GM12878 (cell line): ENCODE results near the gene CEP250. TPM values are rescaled to one million over a fixed set of nuclear protein-coding genes. Genes with fewer than 3 reads are reported as not detected.

Experiments
- ATAC-seq: fragments of 200-7000 bp; cut with Tn5 transposase; 3 replicates; pipeline ENCODE4 v1.9.1; 2020; ENCODE audit warnings: mild to moderate bottlenecking, moderate library complexity
- BruUV-seq: library from RNA; stranded (reverse); fragments of 400-500 nt; replicated peaks from 2 replicates; lab custom pipeline; 2021; lab: Mats Ljungman, UMichigan
- CTCF ChIA-PET: fragments of 300-600 bp; sonication (Branson Sonifier 250); formaldehyde crosslinking; extraction: SDS; loops from one replicate; lab custom pipeline; 2021; ENCODE audit warnings: inconsistent platforms; lab: Yijun Ruan, JAX
- POLR2A ChIA-PET: fragments of 350-600 bp; formaldehyde crosslinking; extraction: SDS; loops from one replicate; lab custom pipeline; 2021; ENCODE audit warnings: inconsistent platforms; lab: Charles Lee
- RAD21 ChIA-PET: fragments of 300-600 bp; sonication (Branson Sonifier 250); formaldehyde crosslinking; loops from one replicate; lab custom pipeline; 2023; ENCODE audit warnings: antibody characterized with exemption; ENCODE audit not compliant: unreplicated experiment; lab: Charles Lee
- SMC1A ChIA-PET: fragments of 300-600 bp; sonication (Branson Sonifier 250); formaldehyde crosslinking; loops from one replicate; lab custom pipeline; 2023; ENCODE audit not compliant: unreplicated experiment, uncharacterized antibody; lab: Charles Lee
- DNase-seq: peaks from one replicate; pipeline ENCODE4 v3.0.0-alpha.2; 2011; ENCODE audit warnings: low read depth, low spot score
- FAIRE-seq: peaks from 3 replicates; lab custom pipeline; 2011; peaks lifted over from hg19 to GRCh38; lab: Jason Lieb, UNC
- H2AFZ ChIP-seq: 2 replicates; pipeline ENCODE4 v1.6.0; 2011; ENCODE audit warnings: low read depth, low read length, control low read depth; ENCODE audit not compliant: control insufficient read depth
- H3K27ac ChIP-seq: 2 replicates; pipeline ENCODE4 v1.5.1; 2011; ENCODE audit warnings: control low read depth; ENCODE audit not compliant: control insufficient read depth, insufficient read depth
- H3K27me3 ChIP-seq, 2 experiments: replicated peaks in 1 of 2; 2 replicates each; pipeline versions ENCODE4 v1.6.0 to v1.6.1; 2011; ENCODE audit warnings: low read length in 1 of 2; ENCODE audit not compliant: control insufficient read depth in 2 of 2, insufficient read depth in 2 of 2
- H3K36me3 ChIP-seq, 2 experiments: 2 replicates each; pipeline ENCODE4 v1.5.1; 2011; ENCODE audit warnings: low read length in 1 of 2; ENCODE audit not compliant: control insufficient read depth in 2 of 2, insufficient read depth in 2 of 2
- H3K4me1 ChIP-seq: 2 replicates; pipeline ENCODE4 v1.6.1; 2011; ENCODE audit warnings: mild to moderate bottlenecking, low read length, moderate library complexity, mixed read lengths; ENCODE audit not compliant: control insufficient read depth, insufficient read depth
- H3K4me2 ChIP-seq: 2 replicates; pipeline ENCODE4 v1.6.0; 2011; ENCODE audit warnings: control low read depth; ENCODE audit not compliant: control insufficient read depth, insufficient read depth
- H3K4me3 ChIP-seq: fragments of 200-600 bp; sonication (generic); 2 replicates; pipeline ENCODE4 v1.5.1; 2016
- H3K79me2 ChIP-seq: 2 replicates; pipeline ENCODE4 v1.6.0; 2011; ENCODE audit warnings: low read length; ENCODE audit not compliant: control insufficient read depth, insufficient read depth
- H3K9ac ChIP-seq: 2 replicates; pipeline ENCODE4 v1.8.0; 2011; ENCODE audit warnings: low read length, control low read depth, mixed read lengths; ENCODE audit not compliant: control insufficient read depth, insufficient read depth
- H3K9me3 ChIP-seq: replicated peaks from 3 replicates; pipeline ENCODE4 v1.5.1; 2011; ENCODE audit warnings: mild to moderate bottlenecking, low read length; ENCODE audit not compliant: control insufficient read depth, insufficient read depth
- H4K20me1 ChIP-seq: 2 replicates; pipeline ENCODE4 v1.6.0; 2011; ENCODE audit not compliant: control insufficient read depth, insufficient read depth
- IKZF2 ChIP-seq, 2 experiments: fragments of 450-650 bp; IDR thresholded peaks; 2 replicates each; pipeline ENCODE4 v1.6.1; 2017; ENCODE audit warnings: mild to moderate bottlenecking in 2 of 2, moderate library complexity in 2 of 2
- IRF5 ChIP-seq: fragments of 450-650 bp; IDR thresholded peaks from 2 replicates; pipeline ENCODE4 v1.6.1; 2017; ENCODE audit warnings: borderline replicate concordance
- MAX ChIP-seq: IDR thresholded peaks from 2 replicates; pipeline ENCODE4 v1.6.1; 2012; ENCODE audit warnings: low read depth, low read length, improper control_type of control experiment
- MTA3 ChIP-seq: IDR thresholded peaks from 2 replicates; pipeline ENCODE4 v1.6.1; 2012; ENCODE audit warnings: low read length, inconsistent platforms, borderline replicate concordance
- NR2F1 ChIP-seq: fragments of 450-650 bp; conservative IDR thresholded peaks from 2 replicates; pipeline ENCODE4 v1.6.1; 2017; ENCODE audit warnings: mild to moderate bottlenecking
- SMC3 ChIP-seq: IDR thresholded peaks from 2 replicates; pipeline ENCODE4 v1.6.1; 2011; ENCODE audit warnings: low read length, improper control_type of control experiment, borderline replicate concordance
- STAT1 ChIP-seq: fragments of 450-650 bp; conservative IDR thresholded peaks from 2 replicates; pipeline ENCODE4 v1.6.1; 2014; ENCODE audit warnings: antibody characterized with exemption, mild to moderate bottlenecking
- SUZ12 ChIP-seq: fragments of 200-600 bp; sonication (generic); IDR thresholded peaks from one replicate; pipeline ENCODE4 v1.6.1; 2018; ENCODE audit warnings: antibody characterized with exemption, mild to moderate bottlenecking; ENCODE audit not compliant: unreplicated experiment
- TARDBP ChIP-seq: IDR thresholded peaks from 2 replicates; pipeline ENCODE4 v1.6.1; 2016; ENCODE audit warnings: borderline replicate concordance
- YBX1 ChIP-seq: fragments of 450-650 bp; IDR thresholded peaks from 2 replicates; pipeline ENCODE4 v1.6.1; 2016; ENCODE audit warnings: antibody characterized with exemption
- whole genome bisulfite sequencing: methylation state at CpG from one replicate; pipeline ENCODE4 v1.1.6; 2016; ENCODE audit warnings: low lambda C conversion rate; ENCODE audit not compliant: insufficient replicate concordance, insufficient coverage; ENCODE audit errors: missing lambda C conversion rate; 5-methylcytosine and 5-hydroxymethylcytosine counted together
- in situ Hi-C: fragments of 300-500 bp; cut with MboI; formaldehyde crosslinking; loops from 9 replicates; pipeline ENCODE4 v1.14.3; 2018; ENCODE audit warnings: mixed read lengths
- intact Hi-C: fragments of 100-400 bp; cut with micrococcal nuclease; formaldehyde crosslinking; loops from one replicate; pipeline ENCODE4 v1.14.2; 2022; ENCODE audit not compliant: unreplicated experiment
- polyA plus RNA-seq, 11 experiments: library from polyadenylated mRNA; depleted of rRNA in 4 of 11; unstranded in 6 of 11; stranded (reverse) in 5 of 11; fragments of >200 nt; fragmentation: Nextera tagmentation in 4 of 11; fragmentation: Illumina TruSeq in 1 of 11; extraction: Ambion mirVana in 4 of 11; extraction: Trizol in 1 of 11; gene quantifications; 1 replicate in 1 of 11; 2 replicates in 10 of 11; pipeline versions ENCODE4 v1.2.1 to v1.2.3, GENCODE V29; 2011 to 2016; ENCODE audit warnings: inconsistent platforms in 2 of 11, missing spikeins in 2 of 11, low read depth in 1 of 11
- total RNA-seq, 4 experiments: library from RNA; depleted of rRNA in 3 of 4; stranded (reverse); fragments of >200 nt in 3 of 4; fragmentation: Illumina TruSeq in 1 of 4; extraction: Trizol in 1 of 4; gene quantifications; 2 replicates each; pipeline versions ENCODE4 v1.2.1 to v1.2.3, GENCODE V29; 2013 to 2021
- TF ChIP-seq, protein P1 (sequence below): fragments of 450-650 bp; IDR thresholded peaks from 2 replicates; pipeline ENCODE4 v1.6.1; 2016; ENCODE audit warnings: mild to moderate bottlenecking, moderate library complexity, borderline replicate concordance
- TF ChIP-seq, protein P2 (sequence below): IDR thresholded peaks from 2 replicates; pipeline ENCODE4 v1.6.1; 2011; ENCODE audit warnings: low read depth, mild to moderate bottlenecking, low read length, moderate library complexity, borderline replicate concordance; ENCODE audit errors: extremely low read depth
- TF ChIP-seq, protein P3 (sequence below): fragments of 450-650 bp; formaldehyde crosslinking; IDR thresholded peaks from 2 replicates; pipeline ENCODE4 v1.4.0; 2022; ENCODE audit warnings: mild to moderate bottlenecking, moderate library complexity

CEP250 gene
- total and polyA plus RNA-seq, 10 of the 15 experiments (the other 5 are each of a cell fraction or from before 2014, with no cell fraction given): 2.4 to 41.6 (median 25.7) TPM

DNA sequence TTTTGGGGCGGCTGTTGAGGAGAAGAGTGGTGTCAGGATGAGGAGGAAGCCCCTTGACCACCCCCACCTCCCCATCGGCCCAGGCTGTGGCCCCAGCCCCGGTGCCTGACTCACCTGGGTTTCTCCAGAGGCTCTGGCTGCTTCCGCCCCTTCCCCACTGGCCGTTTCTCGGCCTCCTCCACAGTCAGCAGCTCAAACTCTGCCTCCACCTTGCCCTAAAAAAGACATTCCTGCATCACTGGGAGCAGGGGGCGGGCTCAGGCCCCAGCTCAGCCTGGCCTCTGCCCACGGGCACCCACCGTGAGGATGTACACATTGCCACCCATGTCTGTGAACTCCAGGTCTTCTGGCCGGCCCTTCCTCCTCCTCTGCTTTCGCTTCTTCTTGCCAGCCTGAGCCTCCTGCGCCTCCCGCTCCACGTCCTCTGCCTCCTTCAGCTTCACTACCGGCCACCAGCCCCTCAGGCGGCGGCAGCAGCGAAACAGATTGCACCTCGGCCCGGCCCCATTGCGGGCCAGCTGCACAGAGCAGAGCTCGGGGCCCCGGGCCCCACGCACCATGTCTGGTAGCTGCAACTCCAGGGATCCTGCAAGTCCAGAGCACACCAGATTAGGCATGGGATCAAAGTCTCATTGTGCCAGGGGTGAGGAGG, 103.8 kb downstream of the CEP250 start (continued):
- TF ChIP-seq, protein P1, sequence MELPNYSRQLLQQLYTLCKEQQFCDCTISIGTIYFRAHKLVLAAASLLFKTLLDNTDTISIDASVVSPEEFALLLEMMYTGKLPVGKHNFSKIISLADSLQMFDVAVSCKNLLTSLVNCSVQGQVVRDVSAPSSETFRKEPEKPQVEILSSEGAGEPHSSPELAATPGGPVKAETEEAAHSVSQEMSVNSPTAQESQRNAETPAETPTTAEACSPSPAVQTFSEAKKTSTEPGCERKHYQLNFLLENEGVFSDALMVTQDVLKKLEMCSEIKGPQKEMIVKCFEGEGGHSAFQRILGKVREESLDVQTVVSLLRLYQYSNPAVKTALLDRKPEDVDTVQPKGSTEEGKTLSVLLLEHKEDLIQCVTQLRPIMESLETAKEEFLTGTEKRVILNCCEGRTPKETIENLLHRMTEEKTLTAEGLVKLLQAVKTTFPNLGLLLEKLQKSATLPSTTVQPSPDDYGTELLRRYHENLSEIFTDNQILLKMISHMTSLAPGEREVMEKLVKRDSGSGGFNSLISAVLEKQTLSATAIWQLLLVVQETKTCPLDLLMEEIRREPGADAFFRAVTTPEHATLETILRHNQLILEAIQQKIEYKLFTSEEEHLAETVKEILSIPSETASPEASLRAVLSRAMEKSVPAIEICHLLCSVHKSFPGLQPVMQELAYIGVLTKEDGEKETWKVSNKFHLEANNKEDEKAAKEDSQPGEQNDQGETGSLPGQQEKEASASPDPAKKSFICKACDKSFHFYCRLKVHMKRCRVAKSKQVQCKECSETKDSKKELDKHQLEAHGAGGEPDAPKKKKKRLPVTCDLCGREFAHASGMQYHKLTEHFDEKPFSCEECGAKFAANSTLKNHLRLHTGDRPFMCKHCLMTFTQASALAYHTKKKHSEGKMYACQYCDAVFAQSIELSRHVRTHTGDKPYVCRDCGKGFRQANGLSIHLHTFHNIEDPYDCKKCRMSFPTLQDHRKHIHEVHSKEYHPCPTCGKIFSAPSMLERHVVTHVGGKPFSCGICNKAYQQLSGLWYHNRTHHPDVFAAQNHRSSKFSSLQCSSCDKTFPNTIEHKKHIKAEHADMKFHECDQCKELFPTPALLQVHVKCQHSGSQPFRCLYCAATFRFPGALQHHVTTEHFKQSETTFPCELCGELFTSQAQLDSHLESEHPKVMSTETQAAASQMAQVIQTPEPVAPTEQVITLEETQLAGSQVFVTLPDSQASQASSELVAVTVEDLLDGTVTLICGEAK: no peak
- TF ChIP-seq TARDBP: no peak
- no peak for TF ChIP-seq YBX1
- TF ChIP-seq, protein P2, sequence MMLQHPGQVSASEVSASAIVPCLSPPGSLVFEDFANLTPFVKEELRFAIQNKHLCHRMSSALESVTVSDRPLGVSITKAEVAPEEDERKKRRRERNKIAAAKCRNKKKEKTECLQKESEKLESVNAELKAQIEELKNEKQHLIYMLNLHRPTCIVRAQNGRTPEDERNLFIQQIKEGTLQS: no peak
- TF ChIP-seq, all 136 proteins: peak for 0

DNA sequence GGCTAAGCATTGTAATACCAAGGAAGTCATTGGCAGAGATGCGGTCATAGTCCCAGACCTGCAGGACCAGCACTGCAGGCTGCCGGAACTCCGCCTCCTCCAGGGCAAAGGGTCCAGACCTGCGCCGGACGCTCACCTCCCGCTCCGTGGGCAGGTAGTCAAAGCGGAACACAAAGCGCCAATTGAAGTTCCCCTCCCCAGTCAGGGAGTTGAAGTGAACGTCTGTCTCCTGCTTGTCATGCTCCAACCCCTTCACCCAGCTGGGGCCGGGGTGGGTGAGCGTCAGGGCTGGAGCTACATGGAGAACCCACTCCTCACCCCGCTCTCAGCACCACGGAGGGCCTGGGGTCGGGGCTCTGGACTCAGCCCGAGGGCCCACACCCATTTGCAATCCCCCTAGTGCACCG, 104.7 kb downstream of the CEP250 start:
- DNase-seq (no peak), FAIRE-seq (no peak), ATAC-seq (no peak)
- Histone ChIP-seq H4K20me1 (no peaks in the 10 kb centered on the region), H3K9ac (no peak overlapping the region), H3K4me3 (no peak overlapping the region), H3K36me3 (peaks cover 8% of the 10 kb centered on the region in 2 experiments; a peak in 3 of 4 replicates), H3K9me3 (no peaks in the 10 kb centered on the region), H3K4me1 (no peaks in the 10 kb centered on the region), H3K27ac (no peak overlapping the region), H3K79me2 (no peaks in the 10 kb centered on the region), H3K4me2 (no peak overlapping the region), H2AFZ (no peak overlapping the region), H3K27me3 (no peaks in the 10 kb centered on the region)
- WGBS: 73% methylated on average over 15 of the region's 18 CpGs
- ChIA-PET SMC1A (no interaction called here), RAD21 (no interaction called here), CTCF (interaction anchor here (0.6 kb wide), 1 partner anchor 94 kb away, joined by 3 read pairs; no protein-coding TSS in a partner anchor), POLR2A (no interaction called here)
- in situ Hi-C loops (no loop called here), intact Hi-C loops (no loop called here)
- no TSS peak for BruUV-seq
- TF ChIP-seq NR2F1 (no peak), MAX (no peak), MTA3 (no peak), SMC3 (no peak), IRF5 (no peak), IKZF2 (IDR thresholded peaks at IDR 0.05) (no peak), SUZ12 (no peak), STAT1 (no peak)
- TF ChIP-seq, protein P3, sequence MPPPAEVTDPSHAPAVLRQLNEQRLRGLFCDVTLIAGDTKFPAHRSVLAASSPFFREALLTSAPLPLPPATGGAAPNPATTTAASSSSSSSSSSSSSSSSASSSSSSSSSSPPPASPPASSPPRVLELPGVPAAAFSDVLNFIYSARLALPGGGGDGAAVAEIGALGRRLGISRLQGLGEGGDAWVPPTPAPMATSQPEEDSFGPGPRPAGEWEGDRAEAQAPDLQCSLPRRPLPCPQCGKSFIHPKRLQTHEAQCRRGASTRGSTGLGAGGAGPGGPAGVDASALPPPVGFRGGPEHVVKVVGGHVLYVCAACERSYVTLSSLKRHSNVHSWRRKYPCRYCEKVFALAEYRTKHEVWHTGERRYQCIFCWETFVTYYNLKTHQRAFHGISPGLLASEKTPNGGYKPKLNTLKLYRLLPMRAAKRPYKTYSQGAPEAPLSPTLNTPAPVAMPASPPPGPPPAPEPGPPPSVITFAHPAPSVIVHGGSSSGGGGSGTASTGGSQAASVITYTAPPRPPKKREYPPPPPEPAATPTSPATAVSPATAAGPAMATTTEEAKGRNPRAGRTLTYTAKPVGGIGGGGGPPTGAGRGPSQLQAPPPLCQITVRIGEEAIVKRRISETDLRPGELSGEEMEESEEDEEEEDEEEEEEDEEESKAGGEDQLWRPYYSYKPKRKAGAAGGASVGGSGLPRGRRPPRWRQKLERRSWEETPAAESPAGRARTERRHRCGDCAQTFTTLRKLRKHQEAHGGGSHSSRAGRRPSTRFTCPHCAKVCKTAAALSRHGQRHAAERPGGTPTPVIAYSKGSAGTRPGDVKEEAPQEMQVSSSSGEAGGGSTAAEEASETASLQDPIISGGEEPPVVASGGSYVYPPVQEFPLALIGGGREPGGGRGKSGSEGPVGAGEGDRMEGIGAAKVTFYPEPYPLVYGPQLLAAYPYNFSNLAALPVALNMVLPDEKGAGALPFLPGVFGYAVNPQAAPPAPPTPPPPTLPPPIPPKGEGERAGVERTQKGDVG (CRISPR knock-in tag): no peak
